Body of pancreas (tissue), 4 donors: ENCODE measurements around the gene LDLRAD4. TPM values are rescaled to one million over a fixed set of nuclear protein-coding genes. Genes with fewer than 3 reads are reported as not detected.

ENCODE experiments used
- ATAC-seq: fragments of 150-250 bp; one replicate; pipeline ENCODE4 v1.9.1; 2016
- DNase-seq, 4 donors: peaks; one replicate each; pipeline ENCODE4 v3.0.0-alpha.2; 2019
- H3K27ac ChIP-seq, 4 donors: fragments of 200-600 bp; sonication (generic); 1 replicate in 3 of 4; 2 replicates in 1 of 4; pipeline versions ENCODE4 v1.5.1 to v1.6.1; 2016 to 2019; ENCODE audit warnings: mild to moderate bottlenecking in 1 of 4, mixed read lengths in 1 of 4, moderate library complexity in 1 of 4
- H3K27me3 ChIP-seq, 2 donors: fragments of 200-600 bp; sonication (generic); one replicate each; pipeline ENCODE4 v1.6.0; 2016; ENCODE audit warnings: mild to moderate bottlenecking in 1 of 2
- H3K36me3 ChIP-seq, 2 donors: fragments of 200-600 bp; sonication (generic); replicated peaks in 1 of 2; 2 replicates each; pipeline ENCODE4 v1.5.1; 2016; ENCODE audit warnings: low read depth in 2 of 2; ENCODE audit not compliant: insufficient read depth in 1 of 2
- H3K4me1 ChIP-seq: fragments of 200-600 bp; sonication (generic); one replicate; pipeline ENCODE4 v1.6.0; 2016
- H3K4me3 ChIP-seq, 2 donors: fragments of 200-600 bp; sonication (generic); 1 replicate in 1 of 2; 2 replicates in 1 of 2; pipeline ENCODE4 v1.5.1; 2016 to 2019
- H3K9me3 ChIP-seq, 3 donors: fragments of 200-600 bp; sonication (generic); 1 replicate in 2 of 3; 2 replicates in 1 of 3; pipeline ENCODE4 v1.5.1; 2016
- CTCF ChIP-seq, 7 experiments: fragments of 450-650 bp in 4 of 7; fragments of 200-600 bp in 3 of 7; sonication (generic) in 3 of 7; IDR thresholded peaks; one replicate each; pipeline ENCODE4 v1.5.1; 2016 to 2019; ENCODE audit warnings: antibody characterized with exemption in 7 of 7
- POLR2A ChIP-seq, 3 donors: fragments of 450-650 bp; IDR thresholded peaks; one replicate each; pipeline ENCODE4 v1.6.1; 2016; ENCODE audit warnings: antibody characterized with exemption in 3 of 3, mild to moderate bottlenecking in 2 of 3
- WGBS, 2 donors: methylation state at CpG; one replicate each; pipeline ENCODE4 v1.1.5; 2017; 5-methylcytosine and 5-hydroxymethylcytosine counted together
- intact Hi-C: fragments of 100-400 bp; cut with DNase I; formaldehyde crosslinking; loops from one replicate; pipeline ENCODE4 v1.15.1; 2023
- total RNA-seq, 2 donors: library from RNA; depleted of rRNA; stranded (reverse); fragments of >200 nt; gene quantifications; one replicate each; pipeline ENCODE4 v1.1.0, GENCODE V29; 2016

LDLRAD4 gene
- total RNA-seq, 2 donors from 2014 or later = 8.6 to 35.9 TPM

DNA sequence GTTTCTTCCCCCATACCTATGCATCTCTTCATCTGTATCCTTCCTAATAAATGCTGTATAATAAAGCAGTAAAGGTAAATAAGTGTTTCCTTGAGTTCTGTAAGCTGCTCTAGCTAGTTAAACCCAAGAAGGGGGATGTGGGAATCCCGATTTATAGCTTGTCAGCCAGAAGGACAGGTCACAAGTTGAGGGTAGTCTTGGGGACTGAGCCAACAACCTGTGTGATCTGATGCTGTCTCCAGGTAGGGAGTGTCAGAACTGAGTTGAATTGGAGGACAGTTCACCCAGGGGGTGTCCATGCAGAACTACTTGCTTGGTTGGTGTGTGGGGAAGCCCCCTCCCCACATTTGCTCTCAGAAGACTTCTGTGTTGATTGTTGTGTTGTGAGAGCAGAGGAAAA is 112.4 kb downstream of the LDLRAD4 start:
- Histone ChIP-seq H3K27ac (no peak overlapping the region), H3K4me1 (no peaks in the 10 kb centered on the region), H3K36me3 (no peaks in the 10 kb centered on the region), H3K27me3 (no peaks in the 10 kb centered on the region), H3K4me3 (no peak overlapping the region), H3K9me3 (peaks cover 0 to 6% (median 0%) of the 10 kb centered on the region in 3 donors)
- intact Hi-C loops = no loop called here
- TF ChIP-seq POLR2A (IDR thresholded peaks at IDR 0.05) (no peak), CTCF (IDR thresholded peaks at IDR 0.05) (no peak)
- DNase-seq (no peak), ATAC-seq (no peak)
- 27 to 75% methylated on average over 1 of the region's 1 CpG for WGBS, 2 donors

DNA sequence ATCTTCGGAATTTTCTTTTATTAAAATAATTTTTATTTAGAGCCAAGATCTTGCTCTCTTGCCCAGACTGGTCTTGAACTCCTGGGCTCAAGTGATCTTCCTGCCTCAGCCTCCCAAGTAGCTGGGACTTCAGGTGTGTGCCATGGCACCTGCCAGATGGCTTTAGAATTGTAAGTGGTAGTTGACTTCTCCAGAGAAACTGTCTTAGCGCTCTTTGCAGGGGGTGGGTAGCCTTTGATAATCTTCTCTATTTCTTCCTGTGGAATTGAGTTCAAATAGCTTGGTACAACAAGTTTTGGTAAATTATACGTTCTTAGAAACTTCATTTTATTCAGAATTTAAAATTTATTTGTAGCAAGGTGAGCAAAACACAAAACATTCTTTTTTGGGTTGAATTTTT is 113.3 kb downstream of the LDLRAD4 start:
- intact Hi-C loops = no loop called here
- DNase-seq = no peak
- 72 to 81% methylated on average over 3 of the region's 3 CpGs for WGBS, 2 donors

DNA sequence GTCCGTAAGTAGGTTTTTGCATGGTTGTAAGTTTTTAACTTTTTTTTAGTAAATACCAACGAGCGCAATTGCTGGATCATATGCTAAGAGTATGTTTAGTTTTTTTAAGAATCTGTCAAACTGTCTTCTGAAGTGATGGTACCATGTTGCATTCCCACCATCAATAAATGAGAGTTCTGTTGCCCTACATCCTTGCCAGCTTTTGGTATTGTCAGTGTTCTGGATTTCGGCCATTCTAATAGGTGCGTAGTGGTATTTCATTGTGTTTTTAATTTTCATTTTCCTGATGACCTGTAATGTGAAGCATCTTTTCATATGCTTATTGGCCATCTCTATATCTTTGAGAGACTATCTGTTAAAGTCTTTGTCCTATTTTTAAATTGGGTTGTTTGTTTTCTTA is 114.3 kb downstream of the LDLRAD4 start:
- TF ChIP-seq CTCF (IDR thresholded peaks at IDR 0.05) (no peak), POLR2A (IDR thresholded peaks at IDR 0.05) (no peak)
- WGBS, 2 donors = 76 to 77% methylated on average over 5 of the region's 5 CpGs
- peaks cover 0 to 5% (median 0%) of the 10 kb centered on the region in 3 donors for H3K9me3 ChIP-seq

More for the DNA sequence above, 113.3 kb downstream of the LDLRAD4 start:
- Histone ChIP-seq H3K9me3 (peaks cover 0 to 6% (median 0%) of the 10 kb centered on the region in 3 donors), H3K4me1 (no peaks in the 10 kb centered on the region), H3K27me3 (no peaks in the 10 kb centered on the region), H3K4me3 (no peak overlapping the region), H3K27ac (no peak overlapping the region), H3K36me3 (no peaks in the 10 kb centered on the region)
- no peak for TF ChIP-seq POLR2A (IDR thresholded peaks at IDR 0.05)
- no peak for TF ChIP-seq CTCF (IDR thresholded peaks at IDR 0.05)
- no peak for ATAC-seq

DNA sequence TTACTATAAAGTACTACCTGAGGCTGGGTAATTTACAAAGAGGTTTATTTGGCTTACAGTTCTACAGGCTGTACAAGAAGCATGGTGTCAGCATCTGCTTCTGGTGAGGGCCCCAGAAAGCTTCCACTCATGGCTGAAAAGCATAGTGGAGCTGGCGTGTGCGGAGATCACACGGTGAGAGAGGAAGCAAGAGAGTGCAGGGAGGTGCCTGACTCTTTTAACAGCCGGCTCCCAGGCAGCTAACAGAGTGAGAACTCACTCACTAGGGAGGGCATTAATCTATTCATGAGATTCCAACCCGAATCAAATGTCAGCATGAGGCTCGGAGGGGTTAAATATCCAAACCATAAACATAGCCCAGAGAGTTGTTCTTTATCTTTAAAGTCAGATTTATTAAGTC is 117.3 kb downstream of the LDLRAD4 start:
- intact Hi-C loops = no loop called here
- no peak for DNase-seq
- 63 to 65% methylated on average over 6 of the region's 6 CpGs for WGBS, 2 donors

More for the DNA sequence above, 114.3 kb downstream of the LDLRAD4 start:
- no peak overlapping the region for H3K4me3 ChIP-seq
- DNase-seq = no peak
- intact Hi-C loops = no loop called here
- no peaks in the 10 kb centered on the region for H3K36me3 ChIP-seq
- no peak overlapping the region for H3K27ac ChIP-seq
- no peaks in the 10 kb centered on the region for H3K4me1 ChIP-seq
- ATAC-seq = no peak
- H3K27me3 ChIP-seq = no peaks in the 10 kb centered on the region

More for the DNA sequence above, 117.3 kb downstream of the LDLRAD4 start:
- no peak for ATAC-seq
- TF ChIP-seq POLR2A (IDR thresholded peaks at IDR 0.05) = no peak
- no peak for TF ChIP-seq CTCF (IDR thresholded peaks at IDR 0.05)
- Histone ChIP-seq H3K27ac (no peak overlapping the region), H3K4me3 (no peak overlapping the region), H3K27me3 (no peaks in the 10 kb centered on the region), H3K9me3 (no peaks in the 10 kb centered on the region), H3K4me1 (no peaks in the 10 kb centered on the region), H3K36me3 (no peaks in the 10 kb centered on the region)
